ENCODE data around the gene AKAP1.
"Not testable (repeated sequence)": the region's sequence is repeated elsewhere in the genome, so short reads cannot be mapped to it uniquely, and the experiment has no call there.

Gene AKAP1

DNA sequence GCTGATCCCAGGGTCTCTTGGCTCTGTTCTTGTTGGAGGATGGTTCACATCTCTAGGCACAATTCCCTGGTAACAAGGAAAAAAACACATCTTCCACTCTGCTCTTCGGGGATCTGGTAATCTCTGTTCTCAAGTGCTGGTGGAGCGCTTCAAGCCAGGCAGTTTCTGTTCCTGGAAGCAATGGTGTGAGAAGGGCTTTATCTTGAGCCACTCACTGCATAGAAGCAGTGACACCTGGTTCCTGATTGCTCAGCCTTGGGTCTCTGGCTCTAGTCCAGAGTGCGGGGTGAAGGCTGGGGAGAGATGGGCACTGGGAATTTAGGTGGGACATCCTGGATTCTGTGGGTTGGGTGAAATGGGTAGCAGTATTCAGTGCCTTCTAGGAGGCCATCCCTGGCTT lies 14.1 kb downstream of the AKAP1 start:
- no peak overlapping the region for H3K4me3 ChIP-seq (ENCODE audit: low read depth, low read length)
- TF ChIP-seq, protein P1, sequence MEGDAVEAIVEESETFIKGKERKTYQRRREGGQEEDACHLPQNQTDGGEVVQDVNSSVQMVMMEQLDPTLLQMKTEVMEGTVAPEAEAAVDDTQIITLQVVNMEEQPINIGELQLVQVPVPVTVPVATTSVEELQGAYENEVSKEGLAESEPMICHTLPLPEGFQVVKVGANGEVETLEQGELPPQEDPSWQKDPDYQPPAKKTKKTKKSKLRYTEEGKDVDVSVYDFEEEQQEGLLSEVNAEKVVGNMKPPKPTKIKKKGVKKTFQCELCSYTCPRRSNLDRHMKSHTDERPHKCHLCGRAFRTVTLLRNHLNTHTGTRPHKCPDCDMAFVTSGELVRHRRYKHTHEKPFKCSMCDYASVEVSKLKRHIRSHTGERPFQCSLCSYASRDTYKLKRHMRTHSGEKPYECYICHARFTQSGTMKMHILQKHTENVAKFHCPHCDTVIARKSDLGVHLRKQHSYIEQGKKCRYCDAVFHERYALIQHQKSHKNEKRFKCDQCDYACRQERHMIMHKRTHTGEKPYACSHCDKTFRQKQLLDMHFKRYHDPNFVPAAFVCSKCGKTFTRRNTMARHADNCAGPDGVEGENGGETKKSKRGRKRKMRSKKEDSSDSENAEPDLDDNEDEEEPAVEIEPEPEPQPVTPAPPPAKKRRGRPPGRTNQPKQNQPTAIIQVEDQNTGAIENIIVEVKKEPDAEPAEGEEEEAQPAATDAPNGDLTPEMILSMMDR (IDR thresholded peaks at IDR 0.05; ENCODE audit: low read depth, low read length, missing control alignments): no peak
- DNase-seq (ENCODE audit: low read depth): no peak
- in situ Hi-C loops (cut with HindIII; ENCODE audit: low sequenced_read_pairs): no loop called here

DNA sequence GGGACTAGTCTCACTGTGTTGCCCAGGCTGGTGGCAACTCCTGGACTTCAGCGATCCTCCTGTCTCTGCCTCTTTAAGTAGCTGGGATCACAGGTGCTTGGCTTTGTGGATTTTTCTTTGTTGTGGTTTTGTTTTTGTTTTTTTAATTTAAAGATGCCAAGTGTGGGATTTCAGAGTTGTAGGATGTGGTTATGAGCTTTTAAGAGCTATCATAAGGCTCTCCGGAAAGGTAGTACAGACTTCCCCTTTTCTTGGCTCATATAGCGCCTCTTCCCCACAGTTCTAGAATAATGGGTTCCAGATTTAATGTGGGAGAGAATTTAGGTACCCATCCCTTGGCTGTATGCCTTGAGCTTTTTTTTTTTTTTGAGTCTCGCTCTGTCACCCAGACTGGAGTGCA lies 17.1 kb downstream of the AKAP1 start:
- in situ Hi-C loops (cut with HindIII; ENCODE audit: low sequenced_read_pairs): no loop called here
- H3K4me3 ChIP-seq (ENCODE audit: low read depth, low read length): no peak overlapping the region
- TF ChIP-seq, protein P1 (IDR thresholded peaks at IDR 0.05; ENCODE audit: low read depth, low read length, missing control alignments): no peak
- no peak for DNase-seq (ENCODE audit: low read depth)

DNA sequence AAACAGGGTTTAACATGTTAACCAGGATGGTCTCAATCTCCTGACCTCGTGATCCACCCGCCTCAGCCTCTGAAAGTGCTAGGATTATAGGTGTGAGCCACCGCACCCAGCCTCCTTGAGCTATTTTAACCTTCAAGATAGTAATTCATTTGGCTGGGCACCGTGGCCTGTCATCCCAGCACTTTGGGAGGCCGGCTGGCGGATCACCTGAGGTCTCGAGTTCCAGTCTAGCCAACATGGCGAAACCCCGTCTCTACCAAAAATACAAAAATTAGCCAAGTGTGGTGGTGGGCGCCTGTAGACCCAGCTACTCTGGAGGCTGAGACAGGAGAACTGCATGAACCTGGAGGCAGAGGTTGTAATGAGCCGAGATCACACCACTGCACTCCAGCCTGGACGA lies 17.6 kb downstream of the AKAP1 start:
- H3K4me3 ChIP-seq (ENCODE audit: low read depth, low read length); in situ Hi-C loops (cut with HindIII; ENCODE audit: low sequenced_read_pairs); DNase-seq (ENCODE audit: low read depth): not testable (repeated sequence)

DNA sequence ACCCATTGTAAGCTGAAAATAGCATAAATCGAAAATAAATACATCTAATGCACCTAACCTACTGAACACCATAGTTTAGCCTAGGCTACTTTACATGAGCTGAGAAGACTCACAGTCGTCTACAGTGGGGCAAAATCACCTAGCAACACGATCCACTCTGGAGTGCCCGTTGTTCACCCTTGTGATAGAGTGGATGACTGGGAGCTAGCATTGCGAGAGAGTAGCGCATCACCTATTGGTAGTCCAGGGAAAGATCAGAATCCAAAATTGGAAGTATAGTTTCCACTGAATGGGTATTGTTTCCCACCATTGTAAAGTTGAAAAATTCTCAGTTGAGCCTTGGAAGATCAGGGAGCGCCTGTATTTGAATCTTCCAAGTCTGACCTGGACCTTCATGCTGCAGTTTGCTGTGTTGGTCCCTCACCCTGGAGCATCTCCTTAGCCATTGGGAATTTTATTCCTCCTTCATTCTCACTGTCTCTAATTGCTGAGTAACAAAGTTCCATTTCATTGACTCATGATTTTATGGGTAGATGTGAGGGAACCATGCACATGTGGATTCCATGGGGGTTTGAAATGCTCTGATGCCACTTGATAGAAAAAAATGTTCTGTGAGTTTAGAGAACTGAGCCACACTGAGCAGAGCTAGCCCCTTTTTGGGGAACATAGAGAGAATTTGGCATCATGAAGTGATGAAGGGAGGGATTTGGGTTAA lies 19.6 kb downstream of the AKAP1 start:
- DNase-seq (ENCODE audit: low read depth): no peak
- in situ Hi-C loops (cut with HindIII; ENCODE audit: low sequenced_read_pairs): no loop called here
- H3K4me3 ChIP-seq (ENCODE audit: low read depth, low read length): no peak overlapping the region
- TF ChIP-seq, protein P1 (IDR thresholded peaks at IDR 0.05; ENCODE audit: low read depth, low read length, missing control alignments): no peak

DNA sequence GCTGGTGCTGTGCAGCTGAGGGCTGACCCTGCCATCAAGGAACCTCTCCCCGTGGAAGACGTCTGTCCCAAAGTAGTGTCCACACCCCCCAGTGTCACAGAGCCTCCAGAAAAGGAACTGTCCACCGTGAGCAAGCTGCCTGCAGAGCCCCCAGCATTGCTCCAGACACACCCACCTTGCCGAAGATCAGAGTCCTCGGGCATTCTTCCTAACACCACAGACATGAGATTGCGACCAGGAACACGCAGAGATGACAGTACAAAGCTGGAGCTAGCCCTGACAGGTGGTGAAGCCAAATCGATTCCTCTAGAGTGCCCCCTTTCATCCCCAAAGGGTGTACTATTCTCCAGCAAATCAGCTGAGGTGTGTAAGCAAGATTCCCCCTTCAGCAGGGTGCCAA lies 20.5 kb downstream of the AKAP1 start:
- in situ Hi-C loops (cut with HindIII; ENCODE audit: low sequenced_read_pairs): no loop called here
- DNase-seq (ENCODE audit: low read depth): no peak
- TF ChIP-seq, protein P1 (IDR thresholded peaks at IDR 0.05; ENCODE audit: low read depth, low read length, missing control alignments): no peak
- no peak overlapping the region for H3K4me3 ChIP-seq (ENCODE audit: low read depth, low read length)

DNA sequence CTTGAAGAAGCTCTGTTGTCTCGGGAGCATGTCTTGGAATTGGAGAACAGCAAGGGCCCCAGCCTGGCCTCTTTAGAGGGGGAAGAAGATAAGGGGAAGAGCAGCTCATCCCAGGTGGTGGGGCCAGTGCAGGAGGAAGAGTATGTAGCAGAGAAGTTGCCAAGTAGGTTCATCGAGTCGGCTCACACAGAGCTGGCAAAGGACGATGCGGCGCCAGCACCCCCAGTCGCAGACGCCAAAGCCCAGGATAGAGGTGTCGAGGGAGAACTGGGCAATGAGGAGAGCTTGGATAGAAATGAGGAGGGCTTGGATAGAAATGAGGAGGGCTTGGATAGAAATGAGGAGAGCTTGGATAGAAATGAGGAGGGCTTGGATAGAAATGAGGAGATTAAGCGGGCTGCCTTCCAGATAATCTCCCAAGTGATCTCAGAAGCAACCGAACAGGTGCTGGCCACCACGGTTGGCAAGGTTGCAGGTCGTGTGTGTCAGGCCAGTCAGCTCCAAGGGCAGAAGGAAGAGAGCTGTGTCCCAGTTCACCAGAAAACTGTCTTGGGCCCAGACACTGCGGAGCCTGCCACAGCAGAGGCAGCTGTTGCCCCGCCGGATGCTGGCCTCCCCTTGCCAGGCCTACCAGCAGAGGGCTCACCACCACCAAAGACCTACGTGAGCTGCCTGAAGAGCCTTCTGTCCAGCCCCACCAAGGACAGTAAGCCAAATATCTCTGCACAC lies 21.2 kb downstream of the AKAP1 start:
- in situ Hi-C loops (cut with HindIII; ENCODE audit: low sequenced_read_pairs): no loop called here
- no peak for DNase-seq (ENCODE audit: low read depth)
- TF ChIP-seq, protein P1 (IDR thresholded peaks at IDR 0.05; ENCODE audit: low read depth, low read length, missing control alignments): peak; percentile 35
- no peak overlapping the region for H3K4me3 ChIP-seq (ENCODE audit: low read depth, low read length)

DNA sequence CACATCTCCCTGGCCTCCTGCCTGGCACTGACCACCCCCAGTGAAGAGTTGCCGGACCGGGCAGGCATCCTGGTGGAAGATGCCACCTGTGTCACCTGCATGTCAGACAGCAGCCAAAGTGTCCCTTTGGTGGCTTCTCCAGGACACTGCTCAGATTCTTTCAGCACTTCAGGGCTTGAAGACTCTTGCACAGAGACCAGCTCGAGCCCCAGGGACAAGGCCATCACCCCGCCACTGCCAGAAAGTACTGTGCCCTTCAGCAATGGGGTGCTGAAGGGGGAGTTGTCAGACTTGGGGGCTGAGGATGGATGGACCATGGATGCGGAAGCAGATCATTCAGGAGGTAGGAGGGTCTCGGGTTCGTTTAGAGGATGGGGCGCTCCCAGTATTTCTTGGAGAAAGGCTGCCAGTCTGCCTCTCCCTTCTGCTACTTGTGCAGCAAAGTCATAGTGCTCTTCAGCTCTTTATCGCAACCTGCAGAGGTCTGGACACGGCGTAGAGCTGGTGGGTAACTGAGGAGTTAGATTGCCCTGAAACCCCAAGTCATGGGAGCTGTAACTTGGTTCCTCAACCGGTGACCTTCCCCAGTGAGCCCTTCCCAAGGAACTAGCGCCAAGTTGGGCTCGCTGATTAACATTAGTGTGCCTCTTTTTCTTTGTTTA lies 21.9 kb downstream of the AKAP1 start:
- TF ChIP-seq, protein P1 (IDR thresholded peaks at IDR 0.05; ENCODE audit: low read depth, low read length, missing control alignments): no peak
- in situ Hi-C loops (cut with HindIII; ENCODE audit: low sequenced_read_pairs): no loop called here
- no peak for DNase-seq (ENCODE audit: low read depth)

More for the DNA sequence above, 21.9 kb downstream of the AKAP1 start:
- H3K4me3 ChIP-seq (ENCODE audit: low read depth, low read length): no peak overlapping the region

Measured in astrocyte of the cerebellum (primary cell).